ENCODE data around the gene CMSS1.

DNA sequence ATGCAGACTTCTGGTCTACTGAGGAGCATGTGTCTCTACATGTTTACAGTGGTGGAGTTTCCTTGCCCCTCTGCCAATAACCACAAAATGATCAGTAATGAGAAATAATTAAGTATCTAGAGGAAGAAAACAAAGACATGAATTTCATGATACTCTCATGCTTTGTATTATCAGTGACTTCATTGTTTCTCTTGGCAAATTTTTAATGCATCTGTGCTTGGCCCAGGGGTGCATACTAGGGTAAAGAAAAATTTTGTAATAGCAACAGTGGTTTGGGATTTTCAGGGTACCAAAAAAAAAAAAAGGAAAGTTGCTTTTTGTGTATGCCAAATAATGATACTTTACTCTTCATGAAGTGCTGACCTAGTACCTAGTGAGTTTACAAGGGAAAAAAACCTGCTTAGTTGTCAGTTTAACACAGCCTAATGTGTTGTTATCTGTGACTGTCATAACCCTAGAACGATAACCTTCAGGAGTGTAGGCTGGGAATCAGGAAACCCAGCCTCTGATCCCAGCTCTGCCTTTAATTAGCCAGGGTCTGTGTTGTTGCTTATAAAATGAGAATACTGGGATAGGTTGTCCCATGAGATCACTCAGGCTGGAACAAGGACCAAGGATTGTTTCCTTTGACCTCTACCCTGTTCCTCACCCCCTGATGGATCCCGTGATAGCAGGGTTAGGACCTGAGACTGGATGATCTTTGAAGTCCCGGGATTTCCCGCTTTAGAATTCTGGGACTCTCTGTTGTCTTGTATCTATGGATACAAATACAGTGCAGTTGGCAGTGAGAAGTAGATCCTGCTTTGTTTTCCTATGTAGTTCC, 117.5 kb downstream of the CMSS1 start:
- TF ChIP-seq, protein P1, sequence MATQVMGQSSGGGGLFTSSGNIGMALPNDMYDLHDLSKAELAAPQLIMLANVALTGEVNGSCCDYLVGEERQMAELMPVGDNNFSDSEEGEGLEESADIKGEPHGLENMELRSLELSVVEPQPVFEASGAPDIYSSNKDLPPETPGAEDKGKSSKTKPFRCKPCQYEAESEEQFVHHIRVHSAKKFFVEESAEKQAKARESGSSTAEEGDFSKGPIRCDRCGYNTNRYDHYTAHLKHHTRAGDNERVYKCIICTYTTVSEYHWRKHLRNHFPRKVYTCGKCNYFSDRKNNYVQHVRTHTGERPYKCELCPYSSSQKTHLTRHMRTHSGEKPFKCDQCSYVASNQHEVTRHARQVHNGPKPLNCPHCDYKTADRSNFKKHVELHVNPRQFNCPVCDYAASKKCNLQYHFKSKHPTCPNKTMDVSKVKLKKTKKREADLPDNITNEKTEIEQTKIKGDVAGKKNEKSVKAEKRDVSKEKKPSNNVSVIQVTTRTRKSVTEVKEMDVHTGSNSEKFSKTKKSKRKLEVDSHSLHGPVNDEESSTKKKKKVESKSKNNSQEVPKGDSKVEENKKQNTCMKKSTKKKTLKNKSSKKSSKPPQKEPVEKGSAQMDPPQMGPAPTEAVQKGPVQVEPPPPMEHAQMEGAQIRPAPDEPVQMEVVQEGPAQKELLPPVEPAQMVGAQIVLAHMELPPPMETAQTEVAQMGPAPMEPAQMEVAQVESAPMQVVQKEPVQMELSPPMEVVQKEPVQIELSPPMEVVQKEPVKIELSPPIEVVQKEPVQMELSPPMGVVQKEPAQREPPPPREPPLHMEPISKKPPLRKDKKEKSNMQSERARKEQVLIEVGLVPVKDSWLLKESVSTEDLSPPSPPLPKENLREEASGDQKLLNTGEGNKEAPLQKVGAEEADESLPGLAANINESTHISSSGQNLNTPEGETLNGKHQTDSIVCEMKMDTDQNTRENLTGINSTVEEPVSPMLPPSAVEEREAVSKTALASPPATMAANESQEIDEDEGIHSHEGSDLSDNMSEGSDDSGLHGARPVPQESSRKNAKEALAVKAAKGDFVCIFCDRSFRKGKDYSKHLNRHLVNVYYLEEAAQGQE (IDR thresholded peaks at IDR 0.05; ENCODE audit: insufficient read depth in 1 of 2, low read depth in 2 of 2, low read length in 1 of 2): no peak
- no peak for TF ChIP-seq TCF7L2 (IDR thresholded peaks at IDR 0.05; ENCODE audit: low read depth, low read length)
- TF ChIP-seq, protein P2, sequence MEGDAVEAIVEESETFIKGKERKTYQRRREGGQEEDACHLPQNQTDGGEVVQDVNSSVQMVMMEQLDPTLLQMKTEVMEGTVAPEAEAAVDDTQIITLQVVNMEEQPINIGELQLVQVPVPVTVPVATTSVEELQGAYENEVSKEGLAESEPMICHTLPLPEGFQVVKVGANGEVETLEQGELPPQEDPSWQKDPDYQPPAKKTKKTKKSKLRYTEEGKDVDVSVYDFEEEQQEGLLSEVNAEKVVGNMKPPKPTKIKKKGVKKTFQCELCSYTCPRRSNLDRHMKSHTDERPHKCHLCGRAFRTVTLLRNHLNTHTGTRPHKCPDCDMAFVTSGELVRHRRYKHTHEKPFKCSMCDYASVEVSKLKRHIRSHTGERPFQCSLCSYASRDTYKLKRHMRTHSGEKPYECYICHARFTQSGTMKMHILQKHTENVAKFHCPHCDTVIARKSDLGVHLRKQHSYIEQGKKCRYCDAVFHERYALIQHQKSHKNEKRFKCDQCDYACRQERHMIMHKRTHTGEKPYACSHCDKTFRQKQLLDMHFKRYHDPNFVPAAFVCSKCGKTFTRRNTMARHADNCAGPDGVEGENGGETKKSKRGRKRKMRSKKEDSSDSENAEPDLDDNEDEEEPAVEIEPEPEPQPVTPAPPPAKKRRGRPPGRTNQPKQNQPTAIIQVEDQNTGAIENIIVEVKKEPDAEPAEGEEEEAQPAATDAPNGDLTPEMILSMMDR (IDR thresholded peaks at IDR 0.05): no peak
- no peak for TF ChIP-seq SIN3A (IDR thresholded peaks at IDR 0.05; ENCODE audit: borderline replicate concordance, insufficient read depth, low read depth, low read length)
